Stimulated activated CD4-positive, alpha-beta T cell treated with anti-CD3 and anti-CD28 coated beads, Interleukin-1b, Interleukin-23, amount 100 ng/mL, for 4 hours (primary cell): Measurements from ENCODE around the gene SERPINA1.

Experiments
- DNase-seq, 2 donors: peaks; one replicate each; pipeline ENCODE4 v3.0.0-alpha.2; 2020; ENCODE audit warnings: low read depth in 2 of 2

Gene SERPINA1

GRCh38 chr14:94346065-94346786 lies 42.2 kb downstream of the SERPINA1 start:
- peak; percentile 16 to 17 for DNase-seq

DNA sequence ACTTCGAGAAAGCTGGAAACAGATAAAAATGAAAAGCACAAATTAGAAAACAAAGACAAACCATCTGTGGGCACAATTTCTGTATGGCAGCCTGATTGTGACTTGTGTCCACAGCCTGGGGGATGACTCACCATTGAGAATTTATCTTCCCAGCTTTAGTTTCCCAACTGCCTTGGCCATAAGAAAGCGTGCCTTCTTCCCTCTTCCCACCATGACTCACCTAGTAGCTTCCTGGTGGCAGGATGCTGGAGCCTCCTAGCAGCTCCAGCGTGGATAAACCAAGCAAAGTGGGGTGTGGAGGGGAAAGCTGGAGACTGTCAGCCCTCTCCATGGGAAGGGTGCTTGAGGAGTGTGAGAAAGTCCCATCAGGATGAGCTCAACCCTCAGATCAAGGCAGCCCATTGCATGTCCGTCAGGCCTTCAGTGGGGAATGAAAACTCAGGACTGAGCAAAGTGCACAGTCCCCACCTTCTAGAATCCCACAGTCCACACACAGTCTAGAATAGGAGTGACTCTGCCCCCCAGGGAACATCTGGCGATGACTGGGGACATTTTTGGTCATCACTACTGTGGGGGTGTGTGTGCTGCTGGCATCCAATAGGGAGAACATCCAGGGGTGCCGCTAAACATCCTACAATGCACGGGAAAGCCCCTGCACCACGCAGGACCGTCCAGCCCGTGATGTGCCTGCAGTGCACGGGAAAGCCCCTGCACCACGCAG lies 42.9 kb downstream of the SERPINA1 start:
- DNase-seq, result no peak

DNA sequence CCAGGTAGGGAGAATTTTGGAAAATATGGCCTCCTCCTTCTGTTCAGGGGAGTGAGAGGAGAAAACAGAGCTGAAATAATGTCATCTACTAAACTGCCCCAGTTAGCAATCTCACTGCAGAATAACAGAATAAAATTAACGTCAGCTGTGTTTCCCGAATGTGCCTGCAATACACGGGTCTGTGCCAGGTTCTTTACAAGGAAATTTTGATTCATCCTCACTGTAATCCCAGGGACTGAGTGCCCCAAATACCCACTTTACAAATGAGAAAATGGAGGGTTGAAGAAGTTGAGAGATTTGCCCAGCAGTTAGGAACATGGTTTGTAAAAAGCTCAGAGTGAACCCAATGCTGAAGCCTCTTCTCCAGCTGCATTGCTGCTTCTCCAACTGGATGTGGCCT lies 44.0 kb downstream of the SERPINA1 start:
- DNase-seq, result no peak

DNA sequence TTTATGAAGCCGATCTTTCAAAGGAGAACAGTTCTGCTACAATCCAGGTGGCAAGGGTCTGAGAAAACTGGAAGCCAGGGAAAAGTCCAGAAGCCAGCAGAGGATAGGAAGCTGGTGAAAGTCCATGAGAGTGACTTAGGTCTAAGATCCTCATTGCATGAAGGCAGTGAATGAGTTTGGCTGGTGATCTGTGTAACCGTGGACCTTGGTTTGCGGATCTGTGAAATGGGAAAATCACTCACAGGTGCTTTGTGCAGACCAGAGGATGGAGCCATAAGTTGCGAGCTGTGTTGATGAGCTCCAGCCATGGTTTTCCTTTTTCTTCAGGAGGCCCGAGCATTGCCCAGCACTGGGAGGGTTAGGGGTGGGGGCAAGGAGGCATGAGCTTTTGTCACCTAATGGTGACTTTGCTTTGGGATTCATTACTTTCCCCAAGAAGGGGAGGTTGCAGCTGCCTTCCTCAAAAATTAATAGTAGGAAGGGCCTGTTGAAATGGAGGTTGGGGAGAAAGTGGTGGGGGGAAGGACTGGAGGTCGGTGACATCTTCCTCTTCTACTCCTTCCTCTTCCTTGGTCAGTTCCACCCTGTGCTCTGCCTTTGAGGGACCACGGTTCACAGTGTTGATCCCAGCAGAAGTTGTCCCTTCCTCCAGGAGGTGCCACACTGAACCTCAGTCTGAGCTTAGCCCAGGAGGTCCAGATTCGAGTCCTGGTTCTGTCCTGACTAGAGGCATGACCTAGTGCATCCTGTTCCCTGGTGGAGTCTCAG lies 45.0 kb downstream of the SERPINA1 start:
- DNase-seq, result no peak

GRCh38 chr14:94342334-94342934 lies 46.0 kb downstream of the SERPINA1 start:
- no peak for DNase-seq

- DNase-seq, result no peak
These were observed 46.6 kb downstream of the SERPINA1 start for GRCh38 chr14:94341656-94342333.

DNA sequence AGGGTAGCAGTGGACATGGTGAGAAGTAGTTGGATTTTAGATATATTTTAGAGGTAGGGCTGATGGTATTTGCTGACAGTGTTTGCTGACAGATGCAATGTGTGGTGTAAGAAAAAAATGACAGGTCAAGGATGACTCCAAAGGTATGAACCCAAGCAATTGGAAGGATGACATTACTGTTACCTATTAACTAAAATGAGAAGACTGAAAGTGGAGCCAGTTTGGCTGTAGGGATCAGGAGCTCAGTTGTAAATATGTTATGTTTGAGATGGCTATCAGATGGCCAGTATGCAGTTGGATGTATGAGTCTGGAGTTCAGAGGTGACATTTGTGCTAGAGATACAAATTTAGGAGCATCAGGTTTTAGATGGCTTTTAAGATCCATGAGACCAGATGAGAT lies 47.9 kb downstream of the SERPINA1 start:
- DNase-seq, result no peak

DNA sequence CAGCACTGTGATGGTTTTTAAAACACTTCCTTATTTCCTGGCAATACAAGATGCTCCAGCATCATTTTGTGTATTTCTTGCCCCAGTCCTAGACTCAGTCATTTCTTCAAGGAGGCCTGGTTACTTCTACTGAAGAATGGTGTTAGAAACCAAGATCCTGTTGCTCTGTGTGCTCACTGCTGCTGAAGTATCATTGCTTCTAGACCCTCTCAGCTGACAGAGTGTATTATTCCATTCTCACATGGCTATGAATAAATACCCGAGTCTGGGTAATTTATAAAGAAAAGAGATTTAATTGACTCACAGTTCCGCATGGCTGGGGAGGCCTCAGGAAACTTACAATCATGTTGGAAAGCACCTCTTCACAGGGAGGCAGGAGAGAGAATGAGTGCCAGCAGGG lies 50.4 kb downstream of the SERPINA1 start:
- DNase-seq, result no peak

DNA sequence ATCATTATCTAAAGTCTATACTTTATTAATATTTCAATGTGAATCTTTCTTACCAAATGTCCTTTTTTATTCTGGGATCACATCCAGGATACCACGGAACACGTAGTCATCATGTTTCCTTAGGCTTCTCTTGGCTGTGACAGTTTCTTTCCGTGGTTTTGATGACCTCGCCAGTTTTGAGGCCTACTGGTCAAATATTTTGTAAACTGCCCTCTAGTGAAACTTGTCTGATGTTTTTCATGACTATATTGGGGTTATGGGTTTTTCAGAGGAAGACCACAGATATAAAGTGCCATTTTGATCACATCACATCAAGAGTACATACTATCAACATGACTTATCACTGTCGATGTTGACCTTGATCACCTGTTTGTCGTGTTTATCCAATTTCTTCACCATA lies 51.1 kb downstream of the SERPINA1 start:
- DNase-seq, result no peak

DNA sequence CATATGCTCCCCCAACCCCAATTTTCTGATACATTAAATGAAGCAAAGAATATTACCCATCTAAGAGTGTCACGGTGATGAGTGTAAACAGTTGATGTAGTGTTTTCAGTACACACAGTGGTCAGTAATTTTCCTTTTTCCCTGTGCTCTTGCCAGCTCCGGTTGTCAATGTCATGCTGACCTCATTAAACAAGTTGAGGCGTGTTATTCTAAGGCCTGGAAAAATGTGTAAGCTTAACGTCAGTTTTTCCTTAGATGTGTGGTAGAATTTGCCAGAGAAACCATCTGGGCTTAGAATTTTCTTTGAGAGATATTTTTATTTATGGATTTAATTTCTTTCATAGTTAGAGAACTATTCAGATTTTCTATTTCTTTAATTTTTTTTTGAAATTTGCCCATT lies 53.5 kb downstream of the SERPINA1 start:
- no peak for DNase-seq

- DNase-seq, result no peak
These were observed 55.8 kb downstream of the SERPINA1 start for GRCh38 chr14:94332587-94332986.

- no peak for DNase-seq
These were observed 56.3 kb downstream of the SERPINA1 start for GRCh38 chr14:94332063-94332583.

- no peak for DNase-seq
These were observed 56.9 kb downstream of the SERPINA1 start for GRCh38 chr14:94331462-94331861.

DNA sequence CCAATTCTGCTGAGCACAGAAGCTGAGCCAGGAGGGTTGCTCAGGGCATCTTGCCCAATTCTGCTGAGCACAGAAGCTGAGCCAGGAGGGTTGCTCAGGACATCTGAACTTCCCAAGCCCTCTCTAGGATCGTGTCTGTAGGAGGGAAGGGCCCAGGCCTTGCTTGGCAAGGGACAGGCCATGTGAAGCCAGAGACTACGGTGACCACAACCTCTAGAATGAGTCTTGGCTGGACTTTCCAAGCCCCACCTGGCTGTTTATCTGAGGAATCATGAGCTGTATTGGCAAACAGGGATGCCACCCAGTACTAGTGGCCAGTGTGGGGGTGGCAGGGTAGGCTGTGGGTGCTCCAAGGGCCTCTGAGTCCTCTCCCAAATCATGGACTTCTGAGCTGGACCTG lies 57.5 kb downstream of the SERPINA1 start:
- no peak for DNase-seq

GRCh38 chr14:94330432-94330831 lies 58.0 kb downstream of the SERPINA1 start:
- DNase-seq, result no peak

GRCh38 chr14:94329857-94330256 lies 58.5 kb downstream of the SERPINA1 start:
- DNase-seq, result no peak

DNA sequence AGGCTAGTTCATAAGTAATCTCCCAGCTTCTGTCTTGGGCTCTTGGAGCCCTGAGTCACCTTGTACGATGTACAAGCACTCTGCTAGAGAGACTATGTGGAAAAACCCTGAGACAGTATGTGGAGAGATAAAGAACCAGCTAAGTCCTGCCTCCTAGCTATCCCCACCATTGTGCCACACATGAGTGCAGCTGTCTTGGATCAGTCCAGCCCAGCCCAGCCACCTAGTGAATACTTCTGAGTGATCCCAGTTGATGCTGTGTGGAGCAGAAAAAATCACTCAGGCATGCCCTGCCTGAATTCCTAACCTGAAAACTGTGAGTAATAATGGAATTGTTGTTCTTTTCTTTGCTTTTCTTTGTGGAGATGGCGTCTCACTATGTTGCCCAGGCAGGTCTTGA lies 60.2 kb downstream of the SERPINA1 start:
- no peak for DNase-seq
